Measurements from ENCODE around the gene CEP41. TPM values are rescaled to one million over a fixed set of nuclear protein-coding genes. Genes with fewer than 3 reads are reported as not detected.

Gene CEP41
- 10 to 100 TPM; 23.8 to 25.3 TPM for total RNA-seq
- 10 to 100 TPM; 54.8 to 74.5 (median 61.0) TPM for polyA plus RNA-seq
- total RNA-seq, result 16.9 to 27.8 (median 21.8) reads per million in 6 experiments

- H3K27me3 Mint-ChIP-seq, result no peaks in the 10 kb centered on the region
- POLR2A ChIA-PET, result interaction anchor here (0.6 to 3.1 kb wide), 11 partner anchors 8 to 235 kb away, joined by 3 to 16 read pairs (median 4); partner anchors contain the start of gene TMEM209
- peaks cover 0 to 3% (median 0%) of the 10 kb centered on the region in 9 donors for H3K9me3 Mint-ChIP-seq
- peaks cover 35 to 71% (median 52%) of the 10 kb centered on the region in 4 donors for H3K4me1 Mint-ChIP-seq
- peak within 1 kb of the TSS; percentile 97 to 100 (median 99) for H3K4me3 Mint-ChIP-seq
- ATAC-seq (peak; percentile 94 to 98), DNase-seq (peak; percentile 86 to 96 (median 94))
- peaks cover 0 to 9% (median 2%) of the 10 kb centered on the region in 3 donors for H3K36me3 Mint-ChIP-seq
- H3K27ac Mint-ChIP-seq, result peak within 1 kb of the TSS; percentile 93 to 99 (median 98)
Measured at GRCh38 chr7:130440527-130441365, at the start of gene CEP41. Gene CEP41, minus strand, starts transcription at chr7:130441016. Its CDS starts 50 bp downstream, at chr7:130440966.

- peak overlapping the region in 3 of 10 donors; percentile 4 to 27 (median 7) for H3K27ac Mint-ChIP-seq
- H3K4me3 Mint-ChIP-seq, result peak overlapping the region in 7 of 10 donors; percentile 47 to 90 (median 78)
- POLR2A ChIA-PET, result no interaction called here
- H3K4me1 Mint-ChIP-seq, result peaks cover 39 to 57% (median 45%) of the 10 kb centered on the region in 4 donors
- H3K27me3 Mint-ChIP-seq, result peaks cover 0 to 24% (median 0%) of the 10 kb centered on the region in 5 donors
- ATAC-seq (no peak), DNase-seq (no peak)
- H3K36me3 Mint-ChIP-seq, result peaks cover 0 to 4% (median 0%) of the 10 kb centered on the region in 3 donors
- H3K9me3 Mint-ChIP-seq, result peaks cover 0 to 2% (median 0%) of the 10 kb centered on the region in 9 donors
Measured at GRCh38 chr7:130490311-130490791, 49.5 kb upstream of the CEP41 start.

GRCh38 chr7:130489140-130489983, 48.5 kb upstream of the CEP41 start:
- H3K27me3 Mint-ChIP-seq, result peaks cover 0 to 31% (median 0%) of the 10 kb centered on the region in 5 donors
- no peak overlapping the region for H3K4me3 Mint-ChIP-seq

GRCh38 chr7:130488392-130489139, 47.8 kb upstream of the CEP41 start:
- H3K4me3 Mint-ChIP-seq, result peak overlapping the region in 6 of 10 donors; percentile 2 to 70 (median 26)

More at GRCh38 chr7:130489140-130489983, 48.5 kb upstream of the CEP41 start:
- peak overlapping the region in 7 of 10 donors; percentile 3 to 72 (median 12) for H3K27ac Mint-ChIP-seq
- DNase-seq (no peak), ATAC-seq (no peak)
- POLR2A ChIA-PET, result no interaction called here
- peaks cover 0 to 2% (median 0%) of the 10 kb centered on the region in 9 donors for H3K9me3 Mint-ChIP-seq
- H3K36me3 Mint-ChIP-seq, result no peaks in the 10 kb centered on the region
- H3K4me1 Mint-ChIP-seq, result peaks cover 43 to 65% (median 52%) of the 10 kb centered on the region in 4 donors

GRCh38 chr7:130486954-130487436, 46.2 kb upstream of the CEP41 start:
- POLR2A ChIA-PET, result interaction anchor here (0.7 to 1.3 kb wide), 6 partner anchors 20 to 725 kb away, joined by 3 to 4 read pairs (median 3); partner anchors contain the start of gene TMEM209
- Mint-ChIP-seq H3K36me3 (no peaks in the 10 kb centered on the region), H3K27ac (peak overlapping the region in 9 of 10 donors; percentile 23 to 94 (median 80)), H3K4me3 (peak overlapping the region; percentile 89 to 96 (median 93)), H3K4me1 (peaks cover 32 to 51% (median 41%) of the 10 kb centered on the region in 4 donors), H3K27me3 (peaks cover 0 to 26% (median 0%) of the 10 kb centered on the region in 5 donors), H3K9me3 (no peaks in the 10 kb centered on the region)
- DNase-seq, result no peak
- ATAC-seq, result no peak

More at GRCh38 chr7:130488392-130489139, 47.8 kb upstream of the CEP41 start:
- Mint-ChIP-seq H3K9me3 (peaks cover 0 to 2% (median 0%) of the 10 kb centered on the region in 9 donors), H3K27me3 (peaks cover 0 to 30% (median 0%) of the 10 kb centered on the region in 5 donors), H3K4me1 (peaks cover 39 to 59% (median 48%) of the 10 kb centered on the region in 4 donors), H3K36me3 (no peaks in the 10 kb centered on the region), H3K27ac (peak overlapping the region in 5 of 10 donors; percentile 3 to 61 (median 13))
- ATAC-seq, result no peak
- DNase-seq, result no peak
- POLR2A ChIA-PET, result no interaction called here

- H3K27me3 Mint-ChIP-seq, result peaks cover 0 to 26% (median 0%) of the 10 kb centered on the region in 5 donors
Measured at GRCh38 chr7:130486114-130486953, 45.5 kb upstream of the CEP41 start.

GRCh38 chr7:130485734-130486113, 44.9 kb upstream of the CEP41 start:
- Mint-ChIP-seq H3K27ac (peak overlapping the region in 9 of 10 donors; percentile 16 to 94 (median 84)), H3K4me3 (peak overlapping the region; percentile 89 to 96 (median 93)), H3K36me3 (no peaks in the 10 kb centered on the region), H3K9me3 (no peaks in the 10 kb centered on the region), H3K27me3 (peaks cover 0 to 23% (median 0%) of the 10 kb centered on the region in 5 donors), H3K4me1 (peaks cover 24 to 44% (median 35%) of the 10 kb centered on the region in 4 donors)
- ATAC-seq, result no peak
- no peak for DNase-seq
- POLR2A ChIA-PET, result interaction anchor here (0.7 kb wide), 1 partner anchor 347 kb away, joined by 4 read pairs; no protein-coding TSS in a partner anchor

More at GRCh38 chr7:130486114-130486953, 45.5 kb upstream of the CEP41 start:
- peaks cover 28 to 50% (median 39%) of the 10 kb centered on the region in 4 donors for H3K4me1 Mint-ChIP-seq
- ATAC-seq, result peak; percentile 78 to 82
- H3K4me3 Mint-ChIP-seq, result peak overlapping the region; percentile 89 to 96 (median 93)
- H3K9me3 Mint-ChIP-seq, result no peaks in the 10 kb centered on the region
- H3K36me3 Mint-ChIP-seq, result no peaks in the 10 kb centered on the region
- peak overlapping the region; percentile 42 to 95 (median 83) for H3K27ac Mint-ChIP-seq
- DNase-seq, result peak; percentile 48 to 83 (median 62)
- POLR2A ChIA-PET, result interaction anchor here (0.7 to 1.3 kb wide), 6 partner anchors 21 to 726 kb away, joined by 3 to 4 read pairs (median 3); partner anchors contain the start of gene TMEM209

GRCh38 chr7:130483031-130483430, 42.2 kb upstream of the CEP41 start:
- DNase-seq (no peak), ATAC-seq (no peak)
- peaks cover 0 to 24% (median 0%) of the 10 kb centered on the region in 5 donors for H3K27me3 Mint-ChIP-seq
- peaks cover 23 to 33% (median 27%) of the 10 kb centered on the region in 4 donors for H3K4me1 Mint-ChIP-seq
- POLR2A ChIA-PET, result no interaction called here
- no peak overlapping the region for H3K27ac Mint-ChIP-seq
- no peaks in the 10 kb centered on the region for H3K36me3 Mint-ChIP-seq
- H3K4me3 Mint-ChIP-seq, result no peak overlapping the region
- H3K9me3 Mint-ChIP-seq, result peaks cover 0 to 7% (median 0%) of the 10 kb centered on the region in 9 donors

- Mint-ChIP-seq H3K36me3 (no peaks in the 10 kb centered on the region), H3K4me1 (peaks cover 20 to 24% (median 20%) of the 10 kb centered on the region in 4 donors), H3K27me3 (peaks cover 0 to 24% (median 0%) of the 10 kb centered on the region in 5 donors), H3K9me3 (peaks cover 0 to 8% (median 0%) of the 10 kb centered on the region in 9 donors), H3K27ac (no peak overlapping the region), H3K4me3 (no peak overlapping the region)
- ATAC-seq (no peak), DNase-seq (no peak)
- POLR2A ChIA-PET, result no interaction called here
Measured at GRCh38 chr7:130481898-130482297, 41.1 kb upstream of the CEP41 start.

- DNase-seq, result no peak
- H3K27me3 Mint-ChIP-seq, result peaks cover 0 to 17% (median 0%) of the 10 kb centered on the region in 5 donors
- ATAC-seq, result no peak
- peaks cover 0 to 8% (median 0%) of the 10 kb centered on the region in 9 donors for H3K9me3 Mint-ChIP-seq
- no peak overlapping the region for H3K4me3 Mint-ChIP-seq
- no peak overlapping the region for H3K27ac Mint-ChIP-seq
- peaks cover 1 to 7% (median 4%) of the 10 kb centered on the region in 4 donors for H3K4me1 Mint-ChIP-seq
- POLR2A ChIA-PET, result no interaction called here
- H3K36me3 Mint-ChIP-seq, result no peaks in the 10 kb centered on the region
Measured at GRCh38 chr7:130479716-130480400, 39.0 kb upstream of the CEP41 start.

Measured in naive thymus-derived CD8-positive, alpha-beta T cell (primary cell).